ENCODE results near the gene GRIN3B.
A peak's percentile ranks its signal among the peaks of the same experiment; 100 is the strongest.

GRIN3B gene

DNA sequence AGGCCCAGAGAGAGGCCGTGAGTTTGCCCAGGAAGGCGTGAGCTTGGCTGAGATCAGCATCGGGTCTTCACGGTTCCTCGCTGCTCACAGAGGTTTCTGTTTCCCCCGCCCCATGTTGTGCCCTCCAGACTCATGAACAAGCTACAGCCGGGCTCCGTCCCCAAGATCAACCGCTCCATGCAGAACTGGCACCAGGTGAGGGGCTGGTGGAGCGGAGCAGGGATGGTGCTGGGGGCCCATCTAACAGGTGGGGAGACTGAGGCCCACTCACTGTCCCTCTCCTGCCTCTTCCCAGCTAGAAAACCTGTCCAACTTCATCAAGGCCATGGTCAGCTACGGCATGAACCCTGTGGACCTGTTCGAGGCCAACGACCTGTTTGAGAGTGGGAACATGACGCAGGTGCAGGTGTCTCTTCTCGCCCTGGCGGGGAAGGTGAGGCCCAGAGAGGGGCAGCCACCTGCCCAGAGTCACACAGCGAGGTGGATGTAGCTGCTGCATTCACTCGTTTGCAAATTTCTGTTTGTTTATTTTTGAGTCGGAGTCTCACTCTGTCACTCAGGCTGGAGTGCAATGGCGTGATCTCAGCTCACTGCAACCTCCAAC, 32.1 kb downstream of the GRIN3B start:
- H3K27me3 ChIP-seq, result no peaks in the 10 kb centered on the region
- peaks cover 49 to 53% of the 10 kb centered on the region in 2 experiments for H3K4me1 ChIP-seq (ENCODE audit: control insufficient read depth in 1 of 2, insufficient read depth in 1 of 2, low read depth in 1 of 2, low read length in 1 of 2)
- H3K4me3 ChIP-seq (ENCODE audit: low read depth in 1 of 2, low read length in 1 of 2), result no peak overlapping the region
- H3K36me3 ChIP-seq, result peaks cover 69% of the 10 kb centered on the region
- H3K9me3 ChIP-seq, result no peaks in the 10 kb centered on the region
- H3K27ac ChIP-seq, result peak overlapping the region; percentile 63
- TF ChIP-seq, protein P1, sequence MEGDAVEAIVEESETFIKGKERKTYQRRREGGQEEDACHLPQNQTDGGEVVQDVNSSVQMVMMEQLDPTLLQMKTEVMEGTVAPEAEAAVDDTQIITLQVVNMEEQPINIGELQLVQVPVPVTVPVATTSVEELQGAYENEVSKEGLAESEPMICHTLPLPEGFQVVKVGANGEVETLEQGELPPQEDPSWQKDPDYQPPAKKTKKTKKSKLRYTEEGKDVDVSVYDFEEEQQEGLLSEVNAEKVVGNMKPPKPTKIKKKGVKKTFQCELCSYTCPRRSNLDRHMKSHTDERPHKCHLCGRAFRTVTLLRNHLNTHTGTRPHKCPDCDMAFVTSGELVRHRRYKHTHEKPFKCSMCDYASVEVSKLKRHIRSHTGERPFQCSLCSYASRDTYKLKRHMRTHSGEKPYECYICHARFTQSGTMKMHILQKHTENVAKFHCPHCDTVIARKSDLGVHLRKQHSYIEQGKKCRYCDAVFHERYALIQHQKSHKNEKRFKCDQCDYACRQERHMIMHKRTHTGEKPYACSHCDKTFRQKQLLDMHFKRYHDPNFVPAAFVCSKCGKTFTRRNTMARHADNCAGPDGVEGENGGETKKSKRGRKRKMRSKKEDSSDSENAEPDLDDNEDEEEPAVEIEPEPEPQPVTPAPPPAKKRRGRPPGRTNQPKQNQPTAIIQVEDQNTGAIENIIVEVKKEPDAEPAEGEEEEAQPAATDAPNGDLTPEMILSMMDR (IDR thresholded peaks at IDR 0.05), result no peak

DNA sequence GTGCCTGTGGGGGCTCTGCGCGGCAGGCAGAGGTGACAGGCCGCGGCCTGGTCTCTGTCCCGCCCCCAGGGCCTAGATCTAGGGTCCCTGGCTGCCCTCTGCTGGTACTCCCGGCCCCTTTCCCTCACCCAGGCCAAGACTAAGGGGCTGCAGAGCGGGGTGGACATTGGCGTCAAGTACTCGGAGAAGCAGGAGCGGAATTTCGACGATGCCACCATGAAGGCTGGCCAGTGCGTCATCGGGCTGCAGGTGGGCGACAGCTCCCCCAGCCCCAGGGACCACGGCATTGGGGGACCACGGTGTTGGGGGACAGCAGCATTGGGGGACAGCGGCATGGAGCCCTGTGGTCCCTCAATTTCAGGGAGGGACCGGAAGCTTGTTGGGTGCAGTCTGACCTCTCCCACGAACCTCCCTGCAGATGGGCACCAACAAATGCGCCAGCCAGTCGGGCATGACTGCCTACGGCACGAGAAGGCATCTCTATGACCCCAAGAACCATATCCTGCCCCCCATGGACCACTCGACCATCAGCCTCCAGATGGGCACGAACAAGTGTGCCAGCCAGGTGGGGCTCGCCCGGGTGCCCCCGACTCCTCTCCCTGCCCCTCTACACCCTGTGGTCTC, 35.9 kb downstream of the GRIN3B start:
- peaks cover 63% of the 10 kb centered on the region for H3K36me3 ChIP-seq
- no peaks in the 10 kb centered on the region for H3K27me3 ChIP-seq
- TF ChIP-seq, protein P1 (IDR thresholded peaks at IDR 0.05), result no peak
- H3K4me1 ChIP-seq (ENCODE audit: control insufficient read depth in 1 of 2, insufficient read depth in 1 of 2, low read depth in 1 of 2, low read length in 1 of 2), result peaks cover 53 to 61% of the 10 kb centered on the region in 2 experiments
- H3K4me3 ChIP-seq (ENCODE audit: low read depth in 1 of 2, low read length in 1 of 2), result peak overlapping the region in 1 of 2 experiments; percentile 82
- peak overlapping the region; percentile 100 for H3K27ac ChIP-seq
- H3K9me3 ChIP-seq, result no peaks in the 10 kb centered on the region

DNA sequence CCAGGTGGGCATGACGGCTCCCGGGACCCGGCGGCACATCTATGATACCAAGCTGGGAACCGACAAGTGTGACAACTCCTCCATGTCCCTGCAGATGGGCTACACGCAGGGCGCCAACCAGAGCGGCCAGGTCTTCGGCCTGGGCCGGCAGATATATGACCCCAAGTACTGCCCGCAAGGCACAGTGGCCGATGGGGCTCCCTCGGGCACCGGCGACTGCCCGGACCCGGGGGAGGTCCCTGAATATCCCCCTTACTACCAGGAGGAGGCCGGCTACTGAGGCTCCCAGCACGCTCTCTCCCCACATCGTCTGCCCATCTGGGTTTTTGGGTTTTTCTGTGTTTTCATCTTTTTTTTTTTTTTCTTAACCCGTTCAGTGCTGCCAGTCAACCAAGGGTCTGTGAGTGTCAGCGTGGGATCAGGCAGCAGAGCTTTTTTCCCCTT, 37.4 kb downstream of the GRIN3B start:
- no peaks in the 10 kb centered on the region for H3K27me3 ChIP-seq
- H3K9me3 ChIP-seq, result no peaks in the 10 kb centered on the region
- TF ChIP-seq, protein P1 (IDR thresholded peaks at IDR 0.05), result no peak
- H3K27ac ChIP-seq, result peak overlapping the region; percentile 100
- peaks cover 63 to 66% of the 10 kb centered on the region in 2 experiments for H3K4me1 ChIP-seq (ENCODE audit: control insufficient read depth in 1 of 2, insufficient read depth in 1 of 2, low read depth in 1 of 2, low read length in 1 of 2)
- peaks cover 65% of the 10 kb centered on the region for H3K36me3 ChIP-seq
- H3K4me3 ChIP-seq (ENCODE audit: low read depth in 1 of 2, low read length in 1 of 2), result peak overlapping the region; percentile 82 to 98

DNA sequence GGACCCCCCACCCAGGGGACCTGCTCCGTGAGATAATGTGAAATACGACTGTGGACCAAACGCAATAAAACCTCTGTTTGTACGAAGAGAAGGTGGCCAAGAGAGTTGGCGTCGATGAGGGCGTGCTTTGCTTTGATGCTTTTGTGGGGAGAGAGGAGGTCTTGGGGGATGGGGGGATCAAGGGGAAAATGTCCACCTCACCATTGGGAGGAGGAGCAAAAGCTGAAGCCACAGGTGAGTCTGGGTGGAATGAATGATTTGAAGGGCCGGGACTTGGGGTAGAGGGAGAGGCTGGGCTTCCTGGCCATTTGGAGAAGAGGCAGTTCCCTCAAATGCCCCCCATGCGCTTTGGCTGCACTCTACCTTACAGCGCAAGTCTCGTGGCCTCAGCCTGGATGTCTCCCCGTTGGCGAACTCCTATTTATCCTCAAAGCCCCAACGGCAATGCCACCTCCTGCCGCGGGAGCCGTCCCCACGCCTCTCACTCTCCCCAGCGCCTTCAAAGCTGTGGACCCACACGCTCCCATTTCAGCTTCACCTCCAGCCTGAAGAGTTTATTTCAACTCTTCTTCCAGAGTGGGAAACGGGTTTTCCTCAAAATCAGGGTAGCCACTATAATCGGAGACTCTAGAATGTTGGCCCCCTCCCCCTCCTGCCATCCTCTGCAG, 38.9 kb downstream of the GRIN3B start:
- peaks cover 59 to 66% of the 10 kb centered on the region in 2 experiments for H3K4me1 ChIP-seq (ENCODE audit: control insufficient read depth in 1 of 2, insufficient read depth in 1 of 2, low read depth in 1 of 2, low read length in 1 of 2)
- H3K27me3 ChIP-seq, result no peaks in the 10 kb centered on the region
- H3K36me3 ChIP-seq, result peaks cover 70% of the 10 kb centered on the region
- peak overlapping the region; percentile 82 to 98 for H3K4me3 ChIP-seq (ENCODE audit: low read depth in 1 of 2, low read length in 1 of 2)
- TF ChIP-seq, protein P1 (IDR thresholded peaks at IDR 0.05), result no peak
- peak overlapping the region; percentile 100 for H3K27ac ChIP-seq
- H3K9me3 ChIP-seq, result no peaks in the 10 kb centered on the region

DNA sequence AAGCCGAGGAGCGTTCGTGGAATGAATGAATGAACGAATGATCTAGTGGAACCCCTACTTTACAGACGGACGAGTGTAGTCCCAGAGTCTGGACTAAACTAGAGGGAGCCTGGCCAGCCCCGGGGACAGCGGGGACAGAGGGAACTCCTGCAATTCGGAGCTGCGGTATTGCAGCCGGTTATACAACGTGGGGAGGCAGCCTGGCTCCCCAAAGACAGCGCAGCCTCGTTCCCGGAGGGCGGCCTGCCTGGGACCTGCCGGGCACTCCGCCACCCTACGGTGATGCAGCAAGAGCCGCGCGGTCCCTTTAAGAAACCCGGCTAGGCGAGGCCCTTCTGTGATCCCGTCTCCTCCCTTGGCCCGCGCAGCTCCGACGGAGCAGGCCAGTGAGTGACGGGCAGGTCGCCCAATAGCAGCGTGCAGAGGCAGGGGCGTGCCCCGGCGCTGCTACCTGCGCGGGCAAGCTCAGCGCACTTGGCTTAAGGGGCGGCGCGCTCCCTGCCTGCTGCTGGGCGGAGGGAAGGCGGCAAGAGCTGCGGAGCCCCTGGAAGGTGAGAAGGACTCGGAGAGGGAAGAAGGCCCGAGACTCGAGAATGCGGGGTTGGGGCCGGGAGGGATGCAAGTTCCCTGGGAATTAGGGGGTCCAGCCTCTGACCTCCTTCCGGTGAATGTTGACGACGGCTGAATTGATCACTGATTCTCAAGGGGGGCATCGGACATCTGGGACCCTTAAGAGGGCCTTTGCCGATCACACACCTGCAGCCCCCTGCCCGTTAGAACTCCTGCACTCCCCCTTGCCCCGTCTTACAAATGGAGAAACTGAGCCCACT, 39.6 kb downstream of the GRIN3B start, which contains the start of gene ABCA7:
TSS of gene ABCA7 (plus strand) at position 462 of the 830 bp plus-strand sequence. CDS start 1,255 bp downstream, outside the sequence.
- TF ChIP-seq, protein P1 (IDR thresholded peaks at IDR 0.05), result peak; percentile 42
- Histone ChIP-seq H3K9me3 (no peaks in the 10 kb centered on the region), H3K36me3 (peaks cover 78% of the 10 kb centered on the region), H3K4me1 (ENCODE audit: control insufficient read depth in 1 of 2, insufficient read depth in 1 of 2, low read depth in 1 of 2, low read length in 1 of 2) (peaks cover 59 to 66% of the 10 kb centered on the region in 2 experiments), H3K27ac (peak within 1 kb of the TSS; percentile 100), H3K27me3 (no peaks in the 10 kb centered on the region), H3K4me3 (ENCODE audit: low read depth in 1 of 2, low read length in 1 of 2) (peak within 1 kb of the TSS; percentile 82 to 98)
